ENCODE data around the gene CASTOR2.
"Not testable (repeated sequence)": the region's sequence is repeated elsewhere in the genome, so short reads cannot be mapped to it uniquely, and the experiment has no call there.

CASTOR2 gene

DNA sequence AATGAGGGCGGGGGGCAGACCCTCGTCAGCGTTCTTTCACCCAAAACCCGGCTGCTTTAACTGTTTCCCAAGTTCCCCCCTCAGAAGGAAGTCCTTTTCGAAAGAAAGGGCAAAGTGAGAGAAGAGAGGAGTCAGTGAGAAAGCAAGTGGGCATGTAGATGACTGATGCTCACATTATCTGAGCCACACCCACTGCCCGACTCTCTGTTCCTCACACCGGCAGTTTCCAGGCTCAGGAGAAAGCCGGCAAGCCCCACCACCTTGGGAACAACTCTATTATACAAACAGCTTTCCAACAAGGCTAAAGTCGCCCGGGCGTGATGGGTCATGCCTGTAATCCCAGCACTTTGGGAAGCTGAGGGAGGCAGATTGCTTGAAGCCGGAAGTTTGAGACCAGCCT, 86.0 kb downstream of the CASTOR2 start:
- no peak for DNase-seq (ENCODE audit: low spot score)

DNA sequence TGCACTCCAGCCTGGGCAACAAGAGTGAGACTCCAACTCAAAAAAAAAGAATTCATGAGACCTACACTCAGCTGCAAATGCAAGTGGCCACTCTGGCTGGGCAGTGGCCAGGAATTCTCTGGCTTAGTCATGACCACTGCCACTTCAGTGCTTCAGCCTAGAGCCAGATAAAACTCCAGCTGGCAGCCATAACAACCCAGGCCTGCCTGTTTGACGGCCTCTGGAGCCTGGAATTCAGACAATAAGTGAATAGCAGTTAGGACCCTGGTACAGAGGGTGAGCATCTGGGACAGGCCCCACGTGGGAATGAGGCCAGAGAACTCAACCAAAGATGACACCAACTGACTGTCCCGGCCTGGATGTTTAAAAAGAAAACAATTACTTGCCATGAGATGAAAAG, 90.2 kb downstream of the CASTOR2 start:
- no peak for DNase-seq (ENCODE audit: low spot score)

DNA sequence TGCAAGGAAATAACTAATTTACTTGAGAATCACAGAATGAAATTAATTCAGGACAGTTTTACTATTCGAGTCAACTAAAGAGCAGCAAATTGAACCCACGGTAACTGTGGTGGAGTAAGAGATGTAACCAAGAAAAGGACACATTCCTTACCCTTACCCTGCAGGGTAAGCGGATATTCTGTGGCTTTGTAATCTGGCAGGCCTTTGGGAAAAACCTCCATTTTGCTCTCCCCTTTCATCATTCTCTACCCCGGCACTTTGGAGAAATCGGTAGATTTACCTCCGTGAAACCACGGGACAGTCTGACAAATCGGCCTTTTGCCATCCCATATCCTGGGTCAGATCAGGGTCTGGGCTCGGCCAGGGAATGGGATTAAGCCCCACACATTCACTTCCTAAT, 90.7 kb downstream of the CASTOR2 start:
- no peak for DNase-seq (ENCODE audit: low spot score)

DNA sequence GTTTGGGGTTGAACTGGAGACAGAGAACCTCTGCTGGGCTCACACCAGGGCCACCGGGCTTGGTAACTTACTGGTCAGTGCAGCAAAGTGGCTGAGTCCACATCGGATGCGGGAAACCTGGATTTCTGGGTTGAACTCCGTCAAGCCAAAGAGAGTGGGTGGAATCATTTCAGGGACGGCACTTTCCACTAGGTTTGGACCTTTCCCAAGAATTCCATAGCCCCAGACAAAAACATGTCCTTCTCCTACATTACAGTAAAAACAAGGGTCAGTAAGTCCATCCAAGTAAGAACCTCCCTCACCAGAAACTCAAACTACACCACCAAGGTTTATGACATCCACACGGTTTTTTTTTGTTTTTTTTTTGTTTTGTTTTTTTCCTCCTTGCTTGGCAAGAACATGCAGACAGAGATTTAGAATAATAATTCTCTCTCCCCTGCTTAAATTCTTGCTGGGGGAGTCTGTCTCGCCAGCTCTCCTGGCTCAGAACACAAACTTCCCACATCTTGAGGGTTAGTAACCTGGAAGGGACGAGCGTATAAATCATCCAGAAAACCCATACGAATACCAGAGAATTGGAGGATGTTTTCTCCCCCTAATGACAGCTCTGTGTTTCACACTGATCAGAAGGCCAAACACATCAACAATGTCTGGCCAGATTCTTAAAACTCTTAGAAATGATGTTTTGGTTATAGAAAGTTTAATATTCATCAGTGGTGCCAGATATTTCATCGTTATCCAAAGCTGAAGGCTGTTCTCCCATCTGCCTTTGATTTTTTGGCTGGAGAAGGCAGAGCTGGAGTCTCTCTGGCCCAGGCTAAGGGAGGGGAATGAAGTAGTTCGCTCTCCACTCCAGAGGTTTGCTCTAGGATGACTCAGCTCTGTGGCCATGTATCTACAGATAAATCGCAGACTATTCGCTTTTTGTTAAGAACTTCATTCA, 91.6 kb downstream of the CASTOR2 start:
- DNase-seq (ENCODE audit: low spot score) = no peak

DNA sequence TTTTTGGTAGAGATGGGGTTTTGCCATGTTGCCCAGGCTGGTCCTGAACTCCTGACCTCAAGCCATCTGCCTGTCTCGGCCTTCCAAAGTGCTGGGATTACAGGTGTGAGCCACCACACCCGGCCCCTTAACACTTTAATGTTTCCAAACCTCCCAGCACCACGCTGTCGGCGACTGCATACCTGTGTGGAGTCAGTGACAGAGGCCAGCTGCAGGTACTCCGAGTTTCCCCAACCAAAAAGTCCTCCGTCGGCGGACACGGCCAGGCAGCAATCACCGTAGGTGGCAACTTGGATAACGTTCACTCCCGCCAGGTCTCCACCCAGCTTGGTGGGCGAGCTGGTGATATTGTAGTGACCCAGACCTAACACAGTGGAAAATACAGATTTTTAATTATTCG, 93.9 kb downstream of the CASTOR2 start:
- no peak for DNase-seq (ENCODE audit: low spot score)

DNA sequence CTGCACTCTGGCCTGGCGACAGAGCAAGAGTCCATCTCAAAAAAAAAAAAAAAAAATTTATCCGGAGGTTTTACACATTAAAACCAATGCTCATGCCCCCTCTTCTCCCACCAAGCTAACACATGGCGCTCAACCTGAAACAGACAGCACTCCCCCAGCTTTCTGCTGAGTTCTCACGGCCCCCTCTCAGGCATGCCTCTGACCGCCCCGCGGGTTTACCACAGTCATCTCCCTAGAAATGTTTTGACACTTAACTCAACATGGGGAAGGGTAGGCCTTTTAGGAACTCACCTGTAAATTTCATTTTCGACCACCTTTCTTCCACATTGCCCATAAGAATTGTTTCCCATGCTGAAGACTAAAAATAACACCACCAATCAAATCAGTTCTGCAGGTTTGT, 99.8 kb downstream of the CASTOR2 start:
- DNase-seq (ENCODE audit: low spot score) = no peak

DNA sequence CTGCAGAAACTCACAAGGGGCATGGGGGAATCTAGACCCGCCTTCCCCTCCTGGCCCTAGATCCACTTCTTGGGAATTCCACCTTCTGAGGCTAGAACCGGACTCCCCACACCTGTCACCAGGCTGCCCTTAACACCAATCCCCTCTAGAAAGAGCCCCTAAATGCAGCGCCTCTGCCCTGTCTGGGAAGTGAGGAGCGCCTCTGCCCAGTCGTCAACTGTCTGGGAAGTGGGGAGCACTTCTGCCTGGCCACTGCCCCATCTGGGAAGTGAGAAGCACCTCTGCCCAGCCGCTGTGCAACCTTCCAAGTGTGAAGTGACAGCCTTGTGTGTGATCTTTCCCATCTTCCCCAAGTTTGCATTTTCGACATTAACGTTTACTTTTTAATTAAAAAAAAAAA, 100.3 kb downstream of the CASTOR2 start:
- no peak for DNase-seq (ENCODE audit: low spot score)

DNA sequence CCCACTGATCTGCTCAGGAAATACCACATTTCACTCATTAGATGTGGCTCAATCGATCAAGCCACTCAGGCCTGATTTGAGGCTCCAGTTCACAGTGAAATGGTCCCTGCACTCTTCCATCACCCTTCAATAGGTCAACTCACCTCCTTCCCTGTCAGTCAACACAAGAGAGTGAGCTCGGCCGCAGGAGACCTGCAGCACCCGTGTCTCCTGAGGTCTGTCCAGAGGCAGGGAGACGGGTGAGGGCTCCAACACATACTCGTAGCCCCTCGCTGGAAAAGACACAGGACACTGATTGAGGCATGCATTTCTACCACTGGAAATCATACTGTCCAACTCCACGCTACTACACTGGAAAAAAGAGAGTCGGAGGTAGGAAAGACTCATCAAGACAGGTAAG, 102.0 kb downstream of the CASTOR2 start:
- DNase-seq (ENCODE audit: low spot score) = no peak

DNA sequence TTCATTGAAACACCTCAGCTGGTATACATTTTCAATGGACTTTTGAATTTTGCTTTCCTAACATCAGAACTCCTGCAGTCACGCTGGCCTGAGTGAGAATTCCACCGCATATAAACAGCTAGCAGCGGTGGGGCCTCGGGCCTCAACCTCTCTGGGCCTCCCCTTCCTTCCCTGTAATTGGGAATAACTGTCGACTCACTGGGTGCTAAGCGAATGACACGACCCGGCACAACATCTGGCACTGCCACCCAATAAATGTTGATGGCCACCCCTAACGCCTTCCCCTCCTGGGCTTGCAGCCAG, 108.4 kb downstream of the CASTOR2 start:
- DNase-seq (ENCODE audit: low spot score) = no peak

DNA sequence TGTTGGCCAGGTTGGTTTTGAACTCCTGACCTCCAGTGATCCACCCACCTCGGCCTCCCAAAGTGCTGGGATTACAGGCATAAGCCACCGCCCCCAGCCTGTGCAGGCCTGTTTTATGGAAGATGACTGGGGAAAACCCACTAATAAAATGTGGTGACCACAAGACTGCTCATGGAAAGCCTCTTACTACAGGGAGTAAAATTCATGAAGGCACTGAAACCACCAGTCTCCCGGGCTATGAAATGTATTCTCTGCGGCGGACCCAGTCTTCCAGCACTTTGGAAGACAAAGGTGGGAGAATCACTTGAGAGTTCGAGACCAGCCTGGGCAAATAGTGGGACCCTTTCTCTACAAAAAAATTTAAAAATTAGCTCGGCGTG, 109.7 kb downstream of the CASTOR2 start:
- not testable (repeated sequence) for DNase-seq (ENCODE audit: low spot score)
